GM19035 (cell line): ENCODE results near the gene TENT4B.
"Not testable (repeated sequence)": the region's sequence is repeated elsewhere in the genome, so short reads cannot be mapped to it uniquely, and the experiment has no call there.

Experiments
- ATAC-seq: cut with Tn5 transposase; IDR thresholded peaks from one replicate; pipeline ENCODE4 v1.9.1; 2021; ENCODE audit not compliant: unreplicated experiment

TENT4B gene

GRCh38 chr16:50227665-50228064 is 74.6 kb downstream of the TENT4B start:
- no peak for ATAC-seq

- ATAC-seq: no peak
Observed at GRCh38 chr16:50228364-50228868, 75.3 kb downstream of the TENT4B start.

GRCh38 chr16:50229149-50229726 is 76.1 kb downstream of the TENT4B start:
- no peak for ATAC-seq

- no peak for ATAC-seq
Observed at GRCh38 chr16:50234771-50235556, 81.9 kb downstream of the TENT4B start.

GRCh38 chr16:50235581-50235980 is 82.5 kb downstream of the TENT4B start:
- ATAC-seq: no peak

- no peak for ATAC-seq
Observed at GRCh38 chr16:50238314-50238713, 85.2 kb downstream of the TENT4B start.

- no peak for ATAC-seq
Observed at GRCh38 chr16:50238868-50239301, 85.8 kb downstream of the TENT4B start.

- ATAC-seq: not testable (repeated sequence)
Observed at GRCh38 chr16:50243024-50243423, 89.9 kb downstream of the TENT4B start.

- ATAC-seq: no peak
Observed at GRCh38 chr16:50244140-50244503, 91.0 kb downstream of the TENT4B start.

- ATAC-seq: no peak
Observed at GRCh38 chr16:50244504-50245416, 91.7 kb downstream of the TENT4B start.

- peak; percentile 81 for ATAC-seq
Observed at GRCh38 chr16:50245417-50246298, 92.6 kb downstream of the TENT4B start.

GRCh38 chr16:50246299-50247122 is 93.4 kb downstream of the TENT4B start:
- ATAC-seq: peak; percentile 25

GRCh38 chr16:50247123-50247905 is 94.2 kb downstream of the TENT4B start:
- ATAC-seq: no peak

GRCh38 chr16:50247906-50248608 is 95.0 kb downstream of the TENT4B start:
- no peak for ATAC-seq

- no peak for ATAC-seq
Observed at GRCh38 chr16:50248845-50249244, 95.7 kb downstream of the TENT4B start.

- no peak for ATAC-seq
Observed at GRCh38 chr16:50251375-50252081, 98.4 kb downstream of the TENT4B start.

GRCh38 chr16:50252082-50252611 is 99.0 kb downstream of the TENT4B start:
- no peak for ATAC-seq
